GM23338 (cell line): ENCODE results near the gene TNFSF9. TPM values are rescaled to one million over a fixed set of nuclear protein-coding genes. Genes with fewer than 3 reads are reported as not detected.

ENCODE experiments used
- ATAC-seq: fragments of 200-7000 bp; cut with Tn5 transposase; 3 replicates; pipeline ENCODE4 v1.9.1; 2020
- DNase-seq: peaks from one replicate; pipeline ENCODE4 v3.0.0-alpha.2; 2015; ENCODE audit warnings: low spot score
- H2AFZ ChIP-seq: fragments of 200-600 bp; sonication (generic); 2 replicates; pipeline ENCODE4 v1.8.0; 2016; ENCODE audit warnings: antibody characterized with exemption, mild to moderate bottlenecking, moderate library complexity
- H3F3A ChIP-seq: fragments of 200-600 bp; sonication (generic); replicated peaks from 2 replicates; pipeline ENCODE4 v1.8.0; 2017; ENCODE audit warnings: antibody characterized with exemption, mixed run types, low read depth
- H3K27ac ChIP-seq: fragments of 200-600 bp; sonication (generic); 2 replicates; pipeline ENCODE4 v1.6.1; 2016; ENCODE audit warnings: low read depth
- H3K27me3 ChIP-seq: fragments of 200-600 bp; sonication (generic); 2 replicates; pipeline ENCODE4 v1.8.0; 2016; ENCODE audit warnings: mild to moderate bottlenecking, mixed run types, moderate library complexity; ENCODE audit not compliant: insufficient read depth
- H3K36me3 ChIP-seq: fragments of 200-600 bp; sonication (generic); 2 replicates; pipeline ENCODE4 v1.8.0; 2016; ENCODE audit warnings: mild to moderate bottlenecking; ENCODE audit not compliant: insufficient read depth
- H3K4me1 ChIP-seq: fragments of 200-600 bp; sonication (generic); 2 replicates; pipeline ENCODE4 v1.8.0; 2016; ENCODE audit warnings: mild to moderate bottlenecking, moderate library complexity; ENCODE audit not compliant: insufficient read depth
- H3K4me2 ChIP-seq: fragments of 200-600 bp; sonication (generic); 2 replicates; pipeline ENCODE4 v1.7.1; 2017; ENCODE audit warnings: mixed run types
- H3K4me3 ChIP-seq: fragments of 200-600 bp; sonication (generic); 2 replicates; pipeline ENCODE4 v1.6.1; 2016; ENCODE audit warnings: mixed run types
- H3K79me2 ChIP-seq: fragments of 200-600 bp; sonication (generic); replicated peaks from 2 replicates; pipeline ENCODE4 v1.8.0; 2017; ENCODE audit warnings: mild to moderate bottlenecking; ENCODE audit not compliant: insufficient read depth
- H3K9me2 ChIP-seq: fragments of 200-600 bp; sonication (generic); 2 replicates; pipeline ENCODE4 v1.8.0; 2017; ENCODE audit not compliant: insufficient read depth
- H4K20me1 ChIP-seq: fragments of 200-600 bp; sonication (generic); replicated peaks from 2 replicates; pipeline ENCODE4 v1.8.0; 2017; ENCODE audit warnings: mild to moderate bottlenecking; ENCODE audit not compliant: insufficient read depth
- H3K27ac Mint-ChIP-seq: 2 replicates; pipeline ENCODE4 v1.8.0; 2020; ENCODE audit warnings: inconsistent platforms, mild to moderate bottlenecking, moderate library complexity, mixed read lengths
- H3K27me3 Mint-ChIP-seq: 3 replicates; pipeline ENCODE4 v1.8.0; 2022; ENCODE audit warnings: low read depth, mild to moderate bottlenecking, moderate library complexity, mixed read lengths, inconsistent platforms; ENCODE audit not compliant: insufficient read depth, poor library complexity
- H3K36me3 Mint-ChIP-seq: 3 replicates; pipeline ENCODE4 v1.8.0; 2021; ENCODE audit warnings: low read depth, mild to moderate bottlenecking, inconsistent platforms, moderate library complexity, mixed read lengths
- H3K4me1 Mint-ChIP-seq: 3 replicates; pipeline ENCODE4 v1.8.0; 2020; ENCODE audit warnings: mild to moderate bottlenecking, inconsistent platforms, mixed read lengths
- H3K4me3 Mint-ChIP-seq: 3 replicates; pipeline ENCODE4 v1.8.0; 2021; ENCODE audit warnings: moderate library complexity, mild to moderate bottlenecking, inconsistent platforms, mixed read lengths
- H3K9me3 Mint-ChIP-seq: 3 replicates; pipeline ENCODE4 v1.8.0; 2020; ENCODE audit warnings: moderate library complexity, mild to moderate bottlenecking, inconsistent platforms, mixed read lengths
- CREB1 ChIP-seq: fragments of 250-450 bp; sonication (Bioruptor Pico); IDR thresholded peaks from 2 replicates; pipeline ENCODE4 v1.5.0; 2020; ENCODE audit warnings: low read depth, mild to moderate bottlenecking, moderate library complexity
- CTCF ChIP-seq, 2 experiments: fragments of 200-600 bp in 1 of 2; sonication (generic) in 1 of 2; conservative IDR thresholded peaks; 2 replicates each; pipeline versions ENCODE4 v1.5.1 to v1.6.1; 2016 to 2017; ENCODE audit warnings: antibody characterized with exemption in 2 of 2, low read depth in 2 of 2, mild to moderate bottlenecking in 2 of 2, moderate library complexity in 1 of 2
- ETS1 ChIP-seq: IDR thresholded peaks from 2 replicates; pipeline ENCODE4 v1.6.1; 2016; ENCODE audit warnings: antibody characterized with exemption
- EZH2 ChIP-seq: fragments of 200-600 bp; sonication (generic); IDR thresholded peaks from one replicate; pipeline ENCODE4 v1.8.0; 2017; ENCODE audit warnings: antibody characterized with exemption, mild to moderate bottlenecking, low read depth; ENCODE audit not compliant: unreplicated experiment
- JUNB ChIP-seq: IDR thresholded peaks from one replicate; pipeline ENCODE4 v1.6.1; 2016; ENCODE audit warnings: antibody characterized with exemption; ENCODE audit not compliant: unreplicated experiment
- POLR2AphosphoS5 ChIP-seq: IDR thresholded peaks from 2 replicates; pipeline ENCODE4 v1.6.1; 2016; ENCODE audit warnings: antibody characterized with exemption, low read depth
- REST ChIP-seq: IDR thresholded peaks from one replicate; pipeline ENCODE4 v1.6.1; 2018; ENCODE audit warnings: antibody characterized with exemption; ENCODE audit not compliant: unreplicated experiment
- STAT1 ChIP-seq: IDR thresholded peaks from one replicate; pipeline ENCODE4 v1.6.1; 2016; ENCODE audit warnings: antibody characterized with exemption; ENCODE audit not compliant: unreplicated experiment
- ZNF114 ChIP-seq: fragments of 250-450 bp; sonication (Bioruptor Pico); IDR thresholded peaks from 2 replicates; pipeline ENCODE4 v1.5.0; 2020; ENCODE audit warnings: mild to moderate bottlenecking, moderate library complexity
- ZNF331 ChIP-seq: fragments of 250-450 bp; sonication (Bioruptor Pico); IDR thresholded peaks from 2 replicates; pipeline ENCODE4 v1.5.0; 2020; ENCODE audit warnings: low read depth, mild to moderate bottlenecking, moderate library complexity
- polyA plus RNA-seq: library from polyadenylated mRNA; unstranded; fragments of >200 nt; fragmentation: Nextera tagmentation; extraction: Ambion mirVana; gene quantifications from 2 replicates; pipeline ENCODE4 v1.2.1, GENCODE V29; 2016
- total RNA-seq: library from RNA; depleted of rRNA; stranded (reverse); fragments of >200 nt; shearing (Covaris generic); gene quantifications from 2 replicates; pipeline ENCODE4 v1.2.3, GENCODE V29; 2014

TNFSF9 gene
- total and polyA plus RNA-seq, 2 experiments from 2014 or later, result 2.6 to 9.1 TPM

- TF ChIP-seq CTCF (conservative IDR thresholded peaks at IDR 0.05; ENCODE audit: low read depth in 2 of 2) (no peak), STAT1 (no peak), POLR2AphosphoS5 (no peak)
These were observed 16.7 kb upstream of the TNFSF9 start (continued) for GRCh38 chr19:6514089-6514488.

- Mint-ChIP-seq H3K27me3 (peaks cover 13% of the 10 kb centered on the region), H3K4me3 (no peak overlapping the region), H3K4me1 (peaks cover 3% of the 10 kb centered on the region), H3K36me3 (peaks cover under 1% of the 10 kb centered on the region; the same call in 2 of the 3 replicates), H3K27ac (no peak overlapping the region), H3K9me3 (peaks cover 8% of the 10 kb centered on the region)
- H3K27me3 ChIP-seq, result no peaks in the 10 kb centered on the region
- no peaks in the 10 kb centered on the region for H4K20me1 ChIP-seq
- no peak overlapping the region for H3K4me2 ChIP-seq
- H3K9me2 ChIP-seq, result no peaks in the 10 kb centered on the region
- no peaks in the 10 kb centered on the region for H3K79me2 ChIP-seq
- ATAC-seq (no peak), DNase-seq (no peak)
- no peak overlapping the region for H3K4me3 ChIP-seq
- H3F3A ChIP-seq, result no peaks in the 10 kb centered on the region
- no peaks in the 10 kb centered on the region for H3K4me1 ChIP-seq
- H3K36me3 ChIP-seq, result no peaks in the 10 kb centered on the region
- H2AFZ ChIP-seq, result no peak overlapping the region
- H3K27ac ChIP-seq, result no peak overlapping the region
- TF ChIP-seq ZNF331 (CRISPR knock-in tag) (no peak), ZNF114 (no peak), POLR2AphosphoS5 (no peak), REST (no peak), EZH2 (no peak), ETS1 (no peak), CTCF (conservative IDR thresholded peaks at IDR 0.05; ENCODE audit: low read depth in 2 of 2) (no peak), CREB1 (CRISPR knock-in tag) (no peak), JUNB (no peak)
These were observed 15.8 kb upstream of the TNFSF9 start for GRCh38 chr19:6514926-6515544.
